ENCODE results near the gene ZNF511. TPM values are rescaled to one million over a fixed set of nuclear protein-coding genes. Genes with fewer than 3 reads are reported as not detected.

Gene ZNF511
- total and polyA plus RNA-seq, 2 of the 4 experiments (the other 2 are of a cell fraction), result 13.6 to 32.6 TPM

DNA sequence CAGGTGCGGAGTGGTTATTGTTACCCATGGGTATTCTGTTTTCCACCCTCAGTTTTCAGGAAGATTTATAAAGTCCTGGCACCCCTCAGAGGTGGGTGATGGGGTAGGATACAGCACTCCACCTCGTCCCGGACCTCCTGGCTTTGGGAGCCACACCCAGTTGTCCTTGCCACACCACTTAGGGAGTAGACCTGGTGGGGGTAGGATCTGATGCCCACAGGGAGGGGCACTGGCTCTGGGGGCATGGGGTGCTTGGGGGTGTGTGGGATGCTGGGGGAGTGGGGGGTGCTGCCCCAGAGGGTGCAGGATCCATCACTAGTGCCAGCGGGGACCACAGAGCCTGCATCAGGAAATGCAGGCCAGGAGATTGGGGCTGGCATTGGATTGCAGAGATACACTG is 4.5 kb downstream of the ZNF511 start:
- Histone ChIP-seq H3K27me3 (ENCODE audit: control insufficient read depth, insufficient read depth, low read length) (no peaks in the 10 kb centered on the region), H4K91ac (ENCODE audit: insufficient read depth, low read depth, low read length) (no peak overlapping the region), H3K4me2 (ENCODE audit: low read depth, low read length) (no peak overlapping the region), H4K5ac (ENCODE audit: low read depth, low read length) (no peak overlapping the region), H4K20me1 (ENCODE audit: insufficient read depth, low read length) (peaks cover 7% of the 10 kb centered on the region), H2BK20ac (ENCODE audit: low read depth, low read length) (no peak overlapping the region), H2AK5ac (ENCODE audit: low read depth, low read length) (no peak overlapping the region), H3K27ac (ENCODE audit: insufficient read depth, low read length) (no peak overlapping the region), H2AFZ (replicated peaks; ENCODE audit: low read length, poor library complexity) (no peak overlapping the region), H3K4ac (ENCODE audit: low read depth, low read length) (no peak overlapping the region), H3K9ac (ENCODE audit: low read depth, low read length) (no peak overlapping the region), H3K79me1 (ENCODE audit: low read depth in 1 of 2, low read length in 2 of 2) (peaks cover 7 to 11% of the 10 kb centered on the region in 2 experiments), H3K9me3 (ENCODE audit: control insufficient read depth, insufficient read depth, low read length) (no peaks in the 10 kb centered on the region), H3K4me1 (ENCODE audit: control insufficient read depth, insufficient read depth, low read length) (peaks cover 3% of the 10 kb centered on the region; the same call in 1 of the 2 replicates), H3K9me1 (ENCODE audit: insufficient read depth, low read length) (peaks cover 6% of the 10 kb centered on the region; the same call in 1 of the 2 replicates), H3K36me3 (ENCODE audit: control insufficient read depth, insufficient read depth, low read length) (peaks cover 14% of the 10 kb centered on the region; the same call in 1 of the 2 replicates), H2BK15ac (ENCODE audit: low read depth, low read length) (no peak overlapping the region), H3K18ac (ENCODE audit: low read depth, low read length) (no peak overlapping the region), H3K56ac (ENCODE audit: extremely low read depth, insufficient read depth, low read length) (no peak overlapping the region), H3K14ac (replicated peaks; ENCODE audit: low read depth, low read length) (no peak overlapping the region), H3K23ac (ENCODE audit: low read depth, low read length) (no peak overlapping the region), H2BK5ac (ENCODE audit: low read depth, low read length, poor library complexity, severe bottlenecking) (no peak overlapping the region), H4K8ac (ENCODE audit: low read depth in 2 of 2, low read length in 2 of 2) (no peak overlapping the region), H2BK120ac (ENCODE audit: low read depth, low read length) (no peak overlapping the region), H2AK9ac (replicated peaks; ENCODE audit: low read depth, low read length, poor library complexity) (no peak overlapping the region), H3K4me3 (ENCODE audit: insufficient read depth, low read depth, low read length) (no peak overlapping the region)
- dilution Hi-C loops (cut with HindIII; ENCODE audit: low sequenced_read_pairs, unreplicated experiment) (no loop called here), in situ Hi-C loops (cut with MboI; ENCODE audit: low sequenced_read_pairs) (no loop called here), intact Hi-C loops (cut with micrococcal nuclease) (no loop called here)
- POLR2A ChIA-PET (ENCODE audit: unreplicated experiment), result no interaction called here
- BruUV-seq (replicated peaks), result no TSS peak
- CTCF ChIA-PET, result interaction anchor here (0.9 kb wide), 1 partner anchor 16 kb away, joined by 3 read pairs; no protein-coding TSS in a partner anchor
- no peak for ATAC-seq (ENCODE audit: low read depth)
- no CpG with 5 or more reads among the region's 4 CpGs for WGBS, 2 experiments (ENCODE audit: extremely low coverage in 2 of 2, insufficient read length in 1 of 2)
- no peak for DNase-seq
- no peak for TF ChIP-seq FOS (IDR thresholded peaks at IDR 0.05; ENCODE audit: low read depth, low read length)
- no peak for TF ChIP-seq NFE2L2 (IDR thresholded peaks at IDR 0.05; ENCODE audit: low read depth, low read length)
- no peak for TF ChIP-seq BHLHE40 (IDR thresholded peaks at IDR 0.05; ENCODE audit: low read depth, low read length)
- TF ChIP-seq USF2 (IDR thresholded peaks at IDR 0.05; ENCODE audit: low read depth, low read length), result no peak
- TF ChIP-seq SMC3 (IDR thresholded peaks at IDR 0.05; ENCODE audit: low read depth, low read length), result no peak
- TF ChIP-seq MXI1 (IDR thresholded peaks at IDR 0.05; ENCODE audit: borderline replicate concordance, low read depth, low read length), result no peak
- TF ChIP-seq RAD21 (IDR thresholded peaks at IDR 0.05; ENCODE audit: low read length), result no peak
- TF ChIP-seq MAZ (IDR thresholded peaks at IDR 0.05; ENCODE audit: borderline replicate concordance, low read depth, low read length), result no peak
- TF ChIP-seq POLR2A (IDR thresholded peaks at IDR 0.05; ENCODE audit: low read depth, low read length), result no peak
- no peak for TF ChIP-seq RFX5 (IDR thresholded peaks at IDR 0.05; ENCODE audit: low read depth, low read length)
- no peak for TF ChIP-seq CHD1 (IDR thresholded peaks at IDR 0.05; ENCODE audit: low read depth, low read length)
- TF ChIP-seq CEBPB (IDR thresholded peaks at IDR 0.05; ENCODE audit: low read depth, low read length), result no peak
- TF ChIP-seq, protein P1, sequence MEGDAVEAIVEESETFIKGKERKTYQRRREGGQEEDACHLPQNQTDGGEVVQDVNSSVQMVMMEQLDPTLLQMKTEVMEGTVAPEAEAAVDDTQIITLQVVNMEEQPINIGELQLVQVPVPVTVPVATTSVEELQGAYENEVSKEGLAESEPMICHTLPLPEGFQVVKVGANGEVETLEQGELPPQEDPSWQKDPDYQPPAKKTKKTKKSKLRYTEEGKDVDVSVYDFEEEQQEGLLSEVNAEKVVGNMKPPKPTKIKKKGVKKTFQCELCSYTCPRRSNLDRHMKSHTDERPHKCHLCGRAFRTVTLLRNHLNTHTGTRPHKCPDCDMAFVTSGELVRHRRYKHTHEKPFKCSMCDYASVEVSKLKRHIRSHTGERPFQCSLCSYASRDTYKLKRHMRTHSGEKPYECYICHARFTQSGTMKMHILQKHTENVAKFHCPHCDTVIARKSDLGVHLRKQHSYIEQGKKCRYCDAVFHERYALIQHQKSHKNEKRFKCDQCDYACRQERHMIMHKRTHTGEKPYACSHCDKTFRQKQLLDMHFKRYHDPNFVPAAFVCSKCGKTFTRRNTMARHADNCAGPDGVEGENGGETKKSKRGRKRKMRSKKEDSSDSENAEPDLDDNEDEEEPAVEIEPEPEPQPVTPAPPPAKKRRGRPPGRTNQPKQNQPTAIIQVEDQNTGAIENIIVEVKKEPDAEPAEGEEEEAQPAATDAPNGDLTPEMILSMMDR (conservative IDR thresholded peaks at IDR 0.05; ENCODE audit: low read depth, low read length), result no peak
- TF ChIP-seq RCOR1 (IDR thresholded peaks at IDR 0.05; ENCODE audit: insufficient replicate concordance, low read length), result no peak
- TF ChIP-seq MAFK (IDR thresholded peaks at IDR 0.05; ENCODE audit: low read depth, low read length), result no peak
- TF ChIP-seq ELK1 (IDR thresholded peaks at IDR 0.05; ENCODE audit: borderline replicate concordance, low read depth, low read length), result no peak
